ENCODE results near the gene TOR1AIP2. TPM values are rescaled to one million over a fixed set of nuclear protein-coding genes. Genes with fewer than 3 reads are reported as not detected.
A peak's percentile ranks its signal among the peaks of the same experiment; 100 is the strongest.

The TOR1AIP2 gene
- total RNA-seq, 1 donor: 179 TPM

DNA sequence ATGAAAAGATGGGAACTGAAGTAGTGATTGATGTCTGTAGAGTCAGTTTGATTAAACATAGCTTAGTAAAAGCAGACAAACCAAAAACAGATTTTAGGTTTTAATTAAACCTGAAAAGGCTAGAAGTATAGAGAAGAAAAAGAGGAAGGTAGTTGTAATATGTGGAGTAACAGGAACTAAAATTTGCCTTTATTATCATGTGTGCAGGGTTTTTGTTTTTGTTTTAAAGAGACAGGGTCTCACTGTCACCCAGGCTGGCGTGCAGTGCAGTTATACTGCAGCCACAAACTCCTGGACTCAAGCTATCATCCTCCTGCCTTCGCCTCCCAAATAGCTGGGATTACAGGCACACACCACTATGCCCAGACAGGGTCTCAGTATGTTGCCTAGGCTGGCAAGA, 10.5 kb upstream of the TOR1AIP2 start:
- DNase-seq (ENCODE audit: low read depth): no peak
- TF ChIP-seq, protein P1, sequence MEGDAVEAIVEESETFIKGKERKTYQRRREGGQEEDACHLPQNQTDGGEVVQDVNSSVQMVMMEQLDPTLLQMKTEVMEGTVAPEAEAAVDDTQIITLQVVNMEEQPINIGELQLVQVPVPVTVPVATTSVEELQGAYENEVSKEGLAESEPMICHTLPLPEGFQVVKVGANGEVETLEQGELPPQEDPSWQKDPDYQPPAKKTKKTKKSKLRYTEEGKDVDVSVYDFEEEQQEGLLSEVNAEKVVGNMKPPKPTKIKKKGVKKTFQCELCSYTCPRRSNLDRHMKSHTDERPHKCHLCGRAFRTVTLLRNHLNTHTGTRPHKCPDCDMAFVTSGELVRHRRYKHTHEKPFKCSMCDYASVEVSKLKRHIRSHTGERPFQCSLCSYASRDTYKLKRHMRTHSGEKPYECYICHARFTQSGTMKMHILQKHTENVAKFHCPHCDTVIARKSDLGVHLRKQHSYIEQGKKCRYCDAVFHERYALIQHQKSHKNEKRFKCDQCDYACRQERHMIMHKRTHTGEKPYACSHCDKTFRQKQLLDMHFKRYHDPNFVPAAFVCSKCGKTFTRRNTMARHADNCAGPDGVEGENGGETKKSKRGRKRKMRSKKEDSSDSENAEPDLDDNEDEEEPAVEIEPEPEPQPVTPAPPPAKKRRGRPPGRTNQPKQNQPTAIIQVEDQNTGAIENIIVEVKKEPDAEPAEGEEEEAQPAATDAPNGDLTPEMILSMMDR (IDR thresholded peaks at IDR 0.05; ENCODE audit: insufficient read depth, low read depth, low read length): no peak

DNA sequence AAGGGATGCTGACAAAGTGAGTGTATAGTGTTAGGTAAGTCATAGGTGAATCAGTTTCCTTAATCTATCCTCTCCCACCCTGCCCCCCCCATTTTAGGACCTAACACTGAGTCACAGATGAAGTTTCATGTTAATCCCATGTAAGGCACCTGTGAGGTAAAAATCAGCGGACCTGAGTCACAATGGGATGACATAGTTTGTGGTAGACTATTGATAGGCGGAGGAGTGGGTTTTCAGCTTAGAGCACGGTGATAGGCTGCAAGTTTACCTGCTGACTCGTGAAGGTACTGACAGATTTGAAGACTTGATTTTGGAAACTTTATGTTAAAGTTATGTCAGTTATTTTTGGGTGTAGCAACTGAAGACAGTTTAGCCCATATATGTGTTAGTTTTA, 6.1 kb upstream of the TOR1AIP2 start:
- H3K4me3 ChIP-seq (ENCODE audit: low read depth, low read length): peak overlapping the region; percentile 88
- no peak for DNase-seq (ENCODE audit: low read depth)
- TF ChIP-seq, protein P1 (IDR thresholded peaks at IDR 0.05; ENCODE audit: insufficient read depth, low read depth, low read length): no peak

More for the DNA sequence above, 10.5 kb upstream of the TOR1AIP2 start:
- no peak overlapping the region for H3K4me3 ChIP-seq (ENCODE audit: low read depth, low read length)

DNA sequence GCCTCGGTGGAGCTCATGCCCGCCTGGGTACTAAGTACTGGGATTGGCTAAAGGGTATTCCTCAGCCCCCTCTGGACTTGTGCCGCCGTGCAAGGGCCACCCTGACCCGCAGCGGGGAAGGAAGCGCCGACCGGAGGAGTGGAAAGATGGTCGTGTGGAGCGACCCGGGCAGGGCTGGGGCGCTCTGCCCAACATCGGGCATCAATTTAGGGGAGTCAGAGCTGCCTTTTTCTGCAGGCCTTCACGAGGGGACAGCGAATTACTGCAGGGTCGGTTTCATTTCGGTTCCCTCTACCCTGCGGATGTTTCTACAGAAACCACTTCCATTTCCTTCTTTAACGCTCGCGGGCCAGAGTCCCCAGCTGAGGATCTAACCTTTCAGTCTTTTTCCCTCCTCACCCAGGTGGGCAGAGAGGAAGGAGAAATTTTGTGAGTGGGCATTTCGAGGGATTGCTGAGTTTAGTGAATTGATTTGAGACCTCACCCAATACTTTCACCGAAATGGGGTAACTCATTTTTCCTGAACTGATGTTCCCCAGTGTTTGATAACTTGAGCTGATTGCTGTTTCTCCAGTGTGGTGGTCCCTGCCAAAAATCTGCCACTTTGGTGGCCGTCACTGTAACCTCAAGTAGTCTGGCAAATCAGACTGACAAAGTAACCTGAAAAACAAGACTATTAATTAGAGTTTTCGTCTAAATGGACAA, 5.6 kb upstream of the TOR1AIP2 start:
- no peak for DNase-seq (ENCODE audit: low read depth)
- peak overlapping the region; percentile 88 for H3K4me3 ChIP-seq (ENCODE audit: low read depth, low read length)
- TF ChIP-seq, protein P1 (IDR thresholded peaks at IDR 0.05; ENCODE audit: insufficient read depth, low read depth, low read length): no peak

DNA sequence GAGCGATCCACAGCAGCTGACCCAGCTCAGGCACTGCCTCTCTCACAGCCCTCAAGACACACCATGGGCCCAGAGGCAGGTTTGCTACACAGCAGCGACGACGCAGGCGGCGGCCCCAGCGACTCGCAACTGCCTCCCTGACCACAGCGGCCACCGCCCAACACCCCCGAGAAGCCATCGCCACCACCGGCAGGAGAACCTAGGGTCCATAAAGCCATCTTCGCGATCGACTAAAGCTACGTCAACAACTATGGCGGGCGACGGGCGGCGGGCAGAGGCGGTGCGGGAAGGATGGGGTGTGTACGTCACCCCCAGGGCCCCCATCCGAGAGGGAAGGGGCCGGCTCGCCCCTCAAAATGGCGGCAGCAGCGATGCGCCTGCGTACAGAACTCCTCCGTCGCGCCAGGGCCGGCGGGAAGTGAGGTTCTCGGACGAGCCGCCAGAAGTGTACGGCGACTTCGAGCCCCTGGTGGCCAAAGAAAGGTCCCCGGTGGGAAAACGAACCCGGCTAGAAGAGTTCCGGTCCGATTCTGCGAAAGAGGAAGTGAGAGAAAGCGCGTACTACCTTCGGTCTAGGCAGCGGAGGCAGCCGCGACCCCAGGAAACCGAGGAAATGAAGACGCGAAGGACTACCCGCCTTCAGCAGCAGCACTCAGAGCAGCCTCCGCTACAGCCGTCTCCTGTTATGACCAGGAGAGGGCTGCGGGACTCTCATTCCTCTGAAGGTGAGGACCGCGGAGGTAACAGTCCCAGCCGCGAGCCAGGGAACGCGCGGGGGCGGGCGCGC, 4.8 kb upstream of the TOR1AIP2 start, which contains the start of gene TOR1AIP1:
Gene TOR1AIP1 (plus strand): TSS at position 33 of the 787 bp plus-strand sequence. CDS start 218 bp downstream, at position 251.
- H3K4me3 ChIP-seq (ENCODE audit: low read depth, low read length): peak within 1 kb of the TSS; percentile 88
- peak; percentile 99 for DNase-seq (ENCODE audit: low read depth)
- TF ChIP-seq, protein P1 (IDR thresholded peaks at IDR 0.05; ENCODE audit: insufficient read depth, low read depth, low read length): peak; percentile 37

DNA sequence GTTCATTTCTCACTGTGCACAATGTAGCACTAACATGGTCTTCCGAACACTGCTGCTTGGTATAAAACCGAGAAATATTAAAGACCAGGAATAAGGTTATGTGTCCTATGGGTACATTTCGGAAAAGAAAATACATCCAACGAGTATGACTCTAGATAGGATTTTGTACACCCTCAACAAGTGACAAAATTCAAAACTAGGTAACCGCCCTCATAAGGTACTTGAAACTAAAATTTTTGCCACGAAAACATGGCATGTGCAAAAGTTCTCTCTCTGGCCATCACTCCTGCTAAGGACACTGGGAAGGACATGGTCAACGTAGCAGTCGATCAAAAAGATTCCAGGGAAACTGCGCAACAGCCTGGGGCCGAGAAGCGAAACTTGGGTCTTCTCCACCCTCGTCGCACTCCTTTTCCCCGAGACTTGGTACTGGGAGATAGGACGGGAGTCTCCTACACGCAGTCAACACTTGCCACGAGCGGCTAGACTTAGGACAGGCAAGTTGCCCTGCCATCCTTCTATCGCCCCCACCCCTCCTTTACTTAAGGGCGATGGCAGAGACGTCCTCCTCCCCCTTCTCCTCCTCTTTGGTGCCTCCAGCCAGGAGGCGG, 4.1 kb upstream of the TOR1AIP2 start:
- peak; percentile 95 for DNase-seq (ENCODE audit: low read depth)
- H3K4me3 ChIP-seq (ENCODE audit: low read depth, low read length): peak overlapping the region; percentile 88
- TF ChIP-seq, protein P1 (IDR thresholded peaks at IDR 0.05; ENCODE audit: insufficient read depth, low read depth, low read length): no peak

DNA sequence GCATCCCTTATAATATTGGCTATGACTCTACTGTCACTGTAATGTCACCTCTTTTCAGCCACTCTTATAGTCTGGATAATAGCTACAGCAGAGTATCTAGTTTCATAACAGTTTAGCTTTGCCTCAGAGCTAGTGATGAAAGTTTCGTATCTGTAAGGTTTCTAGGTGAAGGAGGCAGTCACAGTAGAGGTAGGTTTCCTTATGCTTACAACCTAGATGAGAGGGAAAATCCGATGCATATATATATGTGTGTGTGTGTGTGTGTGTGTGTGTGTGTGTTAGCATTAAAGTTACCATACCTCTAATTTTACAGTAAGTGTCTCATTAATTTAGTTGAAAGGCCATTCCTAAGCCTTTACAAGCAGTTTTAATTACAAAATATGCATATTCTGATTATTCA, 2.2 kb upstream of the TOR1AIP2 start:
- TF ChIP-seq, protein P1 (IDR thresholded peaks at IDR 0.05; ENCODE audit: insufficient read depth, low read depth, low read length): no peak

More for the DNA sequence above, 2.2 kb upstream of the TOR1AIP2 start:
- DNase-seq (ENCODE audit: low read depth): no peak
- H3K4me3 ChIP-seq (ENCODE audit: low read depth, low read length): no peak overlapping the region

Data from fibroblast of villous mesenchyme (primary cell).